Measurements from ENCODE around the gene TTC27.

TTC27 gene

DNA sequence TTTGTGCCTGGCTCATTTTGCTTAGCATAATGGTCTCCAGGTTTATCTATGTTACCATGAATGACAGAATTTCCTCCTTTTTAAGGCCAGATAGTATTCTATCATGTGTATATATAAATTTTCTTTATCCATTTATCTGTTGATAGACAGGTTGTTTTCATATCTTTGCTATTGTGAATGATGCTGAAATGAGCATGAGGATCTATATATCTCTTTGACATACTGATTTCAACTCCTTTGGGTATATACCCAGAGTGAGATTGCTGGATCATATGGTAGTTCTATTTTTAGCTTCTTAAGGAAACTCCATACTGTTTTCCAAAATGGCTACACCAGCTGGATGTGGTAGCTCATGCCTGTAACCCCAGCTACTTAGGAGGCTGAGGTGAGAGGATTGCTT, 232.5 kb downstream of the TTC27 start:
- H3K9me3 ChIP-seq = no peaks in the 10 kb centered on the region
- DNase-seq = no peak
- TF ChIP-seq, protein P1, sequence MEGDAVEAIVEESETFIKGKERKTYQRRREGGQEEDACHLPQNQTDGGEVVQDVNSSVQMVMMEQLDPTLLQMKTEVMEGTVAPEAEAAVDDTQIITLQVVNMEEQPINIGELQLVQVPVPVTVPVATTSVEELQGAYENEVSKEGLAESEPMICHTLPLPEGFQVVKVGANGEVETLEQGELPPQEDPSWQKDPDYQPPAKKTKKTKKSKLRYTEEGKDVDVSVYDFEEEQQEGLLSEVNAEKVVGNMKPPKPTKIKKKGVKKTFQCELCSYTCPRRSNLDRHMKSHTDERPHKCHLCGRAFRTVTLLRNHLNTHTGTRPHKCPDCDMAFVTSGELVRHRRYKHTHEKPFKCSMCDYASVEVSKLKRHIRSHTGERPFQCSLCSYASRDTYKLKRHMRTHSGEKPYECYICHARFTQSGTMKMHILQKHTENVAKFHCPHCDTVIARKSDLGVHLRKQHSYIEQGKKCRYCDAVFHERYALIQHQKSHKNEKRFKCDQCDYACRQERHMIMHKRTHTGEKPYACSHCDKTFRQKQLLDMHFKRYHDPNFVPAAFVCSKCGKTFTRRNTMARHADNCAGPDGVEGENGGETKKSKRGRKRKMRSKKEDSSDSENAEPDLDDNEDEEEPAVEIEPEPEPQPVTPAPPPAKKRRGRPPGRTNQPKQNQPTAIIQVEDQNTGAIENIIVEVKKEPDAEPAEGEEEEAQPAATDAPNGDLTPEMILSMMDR (IDR thresholded peaks at IDR 0.05; ENCODE audit: low read depth, low read length) = no peak
- no peaks in the 10 kb centered on the region for H3K4me1 ChIP-seq
- H3K36me3 ChIP-seq = no peaks in the 10 kb centered on the region
- no peak overlapping the region for H3K4me3 ChIP-seq (ENCODE audit: low read depth, low read length)
- H3K27me3 ChIP-seq = no peaks in the 10 kb centered on the region

DNA sequence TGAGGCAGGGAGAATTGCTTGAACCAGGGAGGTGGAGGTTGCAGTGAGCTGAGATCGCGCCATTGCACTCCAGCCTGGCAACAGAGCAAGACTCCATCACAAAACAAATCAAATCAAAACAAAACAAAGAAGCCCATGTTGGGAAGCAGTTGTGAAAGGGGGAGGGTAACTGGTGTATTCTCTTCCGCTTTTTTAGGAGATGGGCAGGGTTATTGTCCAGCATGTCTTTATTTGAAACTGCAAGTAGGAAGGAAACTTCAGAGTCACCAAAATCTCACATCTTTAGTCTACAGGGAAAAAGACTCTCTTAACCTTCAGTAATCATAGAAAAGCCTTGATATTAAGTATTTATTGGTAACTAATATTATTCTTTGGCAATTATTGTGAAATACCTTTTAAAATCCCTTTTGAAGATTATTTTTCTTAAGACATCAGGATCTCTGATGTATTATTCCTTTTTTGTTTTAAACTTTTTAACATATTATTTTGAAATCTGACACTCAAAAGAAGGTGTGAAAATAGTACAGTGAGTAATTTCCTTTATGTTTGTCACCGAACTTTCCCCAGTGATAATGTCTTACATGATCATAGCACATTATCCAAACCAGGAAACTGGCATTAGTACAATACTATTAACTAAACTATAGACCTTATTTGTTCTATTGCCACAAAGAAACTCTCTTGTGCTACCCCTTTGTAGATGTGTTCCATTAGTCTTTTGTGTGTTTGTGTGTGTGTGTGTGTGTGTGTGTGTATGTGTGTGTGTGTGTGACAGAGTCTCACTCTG, 234.6 kb downstream of the TTC27 start:
- H3K27me3 ChIP-seq = no peaks in the 10 kb centered on the region
- no peak for DNase-seq
- no peak overlapping the region for H3K4me3 ChIP-seq (ENCODE audit: low read depth, low read length)
- no peaks in the 10 kb centered on the region for H3K9me3 ChIP-seq
- H3K4me1 ChIP-seq = no peaks in the 10 kb centered on the region
- TF ChIP-seq, protein P1 (IDR thresholded peaks at IDR 0.05; ENCODE audit: low read depth, low read length) = no peak
- H3K36me3 ChIP-seq = no peaks in the 10 kb centered on the region

DNA sequence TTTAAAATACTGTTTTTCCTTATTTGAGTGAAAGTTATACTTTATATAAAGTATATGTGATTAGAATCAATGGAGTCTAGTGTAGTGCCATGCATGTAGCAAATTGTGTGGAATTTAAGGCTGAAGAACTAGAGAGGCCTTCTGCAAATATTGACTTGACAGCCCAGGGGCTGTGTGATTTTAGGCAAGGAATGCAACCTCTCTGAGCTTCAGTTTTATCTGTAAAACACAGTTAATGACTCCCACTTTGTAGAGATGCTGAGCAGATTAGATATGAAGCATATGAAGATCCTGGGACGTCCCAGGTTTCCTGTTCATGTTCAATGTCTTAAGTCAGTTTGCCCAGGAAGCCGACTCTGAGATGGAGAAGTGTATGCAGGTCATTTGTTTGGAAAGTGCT, 235.5 kb downstream of the TTC27 start:
- no peaks in the 10 kb centered on the region for H3K9me3 ChIP-seq
- no peaks in the 10 kb centered on the region for H3K27me3 ChIP-seq
- DNase-seq = no peak
- no peaks in the 10 kb centered on the region for H3K4me1 ChIP-seq
- H3K4me3 ChIP-seq (ENCODE audit: low read depth, low read length) = no peak overlapping the region
- no peaks in the 10 kb centered on the region for H3K36me3 ChIP-seq
- TF ChIP-seq, protein P1 (IDR thresholded peaks at IDR 0.05; ENCODE audit: low read depth, low read length) = no peak

DNA sequence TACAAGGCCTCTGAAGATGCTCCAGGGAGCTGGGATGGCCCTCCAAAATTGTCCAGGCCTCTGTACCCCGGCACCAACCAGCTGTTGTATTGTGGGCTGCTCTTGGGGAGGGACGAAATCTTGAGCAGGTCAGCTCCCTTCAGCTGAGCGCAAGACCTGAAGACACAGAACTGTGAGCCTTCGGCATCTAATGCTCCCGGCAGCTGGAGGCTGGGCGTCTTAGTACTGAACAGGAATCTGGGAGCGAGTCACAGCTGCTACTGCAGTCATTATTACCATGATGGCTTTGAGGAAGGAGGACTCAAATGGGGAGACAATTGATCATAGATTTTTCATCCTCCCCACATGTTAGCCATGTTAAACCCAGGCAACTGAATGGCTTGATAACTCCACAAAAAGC, 236.0 kb downstream of the TTC27 start:
- Histone ChIP-seq H3K4me3 (ENCODE audit: low read depth, low read length) (no peak overlapping the region), H3K36me3 (no peaks in the 10 kb centered on the region), H3K9me3 (no peaks in the 10 kb centered on the region), H3K27me3 (no peaks in the 10 kb centered on the region), H3K4me1 (no peaks in the 10 kb centered on the region)
- no peak for DNase-seq
- TF ChIP-seq, protein P1 (IDR thresholded peaks at IDR 0.05; ENCODE audit: low read depth, low read length) = no peak

DNA sequence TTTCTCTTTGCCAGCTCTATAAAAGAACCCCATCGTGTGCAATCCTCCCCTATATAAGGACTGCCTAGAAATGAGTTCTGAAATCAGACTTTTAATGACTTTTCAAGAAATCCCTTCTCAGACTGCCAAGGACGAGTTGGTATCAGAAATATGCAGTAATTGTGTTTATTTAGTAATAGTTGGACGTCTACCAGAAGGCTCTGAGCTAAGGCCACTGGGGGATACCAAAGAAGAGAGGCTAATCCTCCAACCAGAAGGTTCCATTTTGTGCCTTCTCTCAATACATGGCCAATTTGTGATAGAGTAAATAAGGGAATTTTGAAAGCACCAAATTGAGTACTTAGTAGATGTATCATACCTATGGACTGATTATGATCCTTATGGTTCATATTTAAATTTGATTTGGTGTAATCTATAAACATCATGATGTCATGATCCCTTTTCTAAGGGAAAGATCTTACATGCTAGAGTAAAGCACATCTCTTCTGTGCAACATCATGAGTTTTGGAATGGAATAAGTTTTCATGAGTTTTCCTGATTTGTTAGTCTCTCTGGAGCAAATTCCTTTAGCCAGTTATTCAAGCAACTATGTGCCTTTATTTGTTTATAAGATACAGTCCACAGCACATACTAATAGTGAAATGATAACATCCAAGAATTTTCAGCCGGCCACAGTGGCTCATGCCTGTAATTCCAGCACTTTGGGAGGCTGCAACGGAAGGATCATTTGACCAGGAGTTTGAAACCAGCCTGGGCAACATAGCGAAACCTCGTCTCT, 236.7 kb downstream of the TTC27 start:
- H3K9me3 ChIP-seq = no peaks in the 10 kb centered on the region
- H3K4me1 ChIP-seq = no peaks in the 10 kb centered on the region
- H3K4me3 ChIP-seq (ENCODE audit: low read depth, low read length) = no peak overlapping the region
- TF ChIP-seq, protein P1 (IDR thresholded peaks at IDR 0.05; ENCODE audit: low read depth, low read length) = no peak
- no peak for DNase-seq
- no peaks in the 10 kb centered on the region for H3K27me3 ChIP-seq
- H3K36me3 ChIP-seq = no peaks in the 10 kb centered on the region

All from BE2C (cell line).